ENCODE results near the gene NOTCH4. TPM values are rescaled to one million over a fixed set of nuclear protein-coding genes. Genes with fewer than 3 reads are reported as not detected.

Gene NOTCH4
- total and polyA plus RNA-seq, 9 of the 15 experiments (the other 6 are each of a cell fraction or from before 2014, with no cell fraction given) = 0.24 to 4.3 (median 1.7) TPM

- TF ChIP-seq RERE (CRISPR knock-in tag; IDR thresholded peaks at IDR 0.05; ENCODE audit: borderline replicate concordance) (peak; percentile 96), XRCC5 (IDR thresholded peaks at IDR 0.05; ENCODE audit: low read depth, low read length) (no peak; the same call in 1 of the 2 replicates), KLF13 (tag; IDR thresholded peaks at IDR 0.05; ENCODE audit: borderline replicate concordance, low read depth) (no peak), ZNF174 (CRISPR knock-in tag; IDR thresholded peaks at IDR 0.05) (0 out of 2 replicates have a peak, but pooled peaks have one; percentile 18), GATAD2B (IDR thresholded peaks at IDR 0.05; ENCODE audit: borderline replicate concordance) (peak; percentile 48; the same call in 1 of the 2 replicates), MEF2A (IDR thresholded peaks at IDR 0.05; ENCODE audit: control insufficient read depth, low read depth, low read length) (no peak), NCOA6 (IDR thresholded peaks at IDR 0.05) (no peak), BRCA1 (IDR thresholded peaks at IDR 0.05) (no peak), BRCA1 (CRISPR knock-in tag; IDR thresholded peaks at IDR 0.05) (no peak), SMC3 (conservative IDR thresholded peaks at IDR 0.05; ENCODE audit: insufficient read depth, low read depth, low read length) (peak; percentile 11; the same call in 1 of the 2 replicates), CBX3 (IDR thresholded peaks at IDR 0.05; ENCODE audit: borderline replicate concordance in 1 of 2, low read length in 2 of 2) (peak in 1 of 2 experiments; percentile 31; a peak in 2 of 3 replicates), E2F8 (IDR thresholded peaks at IDR 0.05; ENCODE audit: low read depth, partially characterized antibody) (peak; percentile 83), ZNF668 (CRISPR knock-in tag; IDR thresholded peaks at IDR 0.05) (no peak), SETDB1 (IDR thresholded peaks at IDR 0.05; ENCODE audit: low read length) (no peak), FOXK1 (CRISPR knock-in tag; IDR thresholded peaks at IDR 0.05; ENCODE audit: borderline replicate concordance) (no peak), CBFB (CRISPR knock-in tag; IDR thresholded peaks at IDR 0.05) (no peak), TAF1 (IDR thresholded peaks at IDR 0.05; ENCODE audit: control insufficient read depth, extremely low read depth, insufficient read depth, low read length, severe bottlenecking) (peak; percentile 69), FOS (IDR thresholded peaks at IDR 0.05; ENCODE audit: extremely low read depth, insufficient read length) (no peak), SNIP1 (IDR thresholded peaks at IDR 0.05; ENCODE audit: low read depth) (no peak), ZNF354B (CRISPR knock-in tag; IDR thresholded peaks at IDR 0.05) (no peak)
These were observed 70.0 kb downstream of the NOTCH4 start, which contains the start of gene PPT2 (continued) for GRCh38 chr6:32153564-32154513.

Measured in K562 (cell line).